GM08714 (cell line): ENCODE data around the gene KDM2B.

Experiments
- H3K4me3 ChIP-seq: fragments of 200-500 bp; sonication (Bioruptor generic); 2 replicates; pipeline ENCODE4 v1.5.1; 2014; ENCODE audit warnings: mild to moderate bottlenecking, low read length, inconsistent platforms
- ZNF274 ChIP-seq: IDR thresholded peaks from 2 replicates; pipeline ENCODE4 v1.6.1; 2012; ENCODE audit warnings: mild to moderate bottlenecking, low read depth, low read length

The KDM2B gene

GRCh38 chr12:121560392-121561008, 20.3 kb downstream of the KDM2B start:
- no peak for TF ChIP-seq ZNF274
- H3K4me3 ChIP-seq = no peak overlapping the region; the same call in 1 of the 2 replicates

GRCh38 chr12:121558956-121559355, 21.9 kb downstream of the KDM2B start:
- TF ChIP-seq ZNF274 = no peak
- H3K4me3 ChIP-seq = no peak overlapping the region

- no peak overlapping the region for H3K4me3 ChIP-seq
- TF ChIP-seq ZNF274 = no peak
These were observed 29.7 kb downstream of the KDM2B start for GRCh38 chr12:121550974-121551634.

- no peak for TF ChIP-seq ZNF274
- H3K4me3 ChIP-seq = no peak overlapping the region
These were observed 31.7 kb downstream of the KDM2B start for GRCh38 chr12:121549075-121549474.

DNA sequence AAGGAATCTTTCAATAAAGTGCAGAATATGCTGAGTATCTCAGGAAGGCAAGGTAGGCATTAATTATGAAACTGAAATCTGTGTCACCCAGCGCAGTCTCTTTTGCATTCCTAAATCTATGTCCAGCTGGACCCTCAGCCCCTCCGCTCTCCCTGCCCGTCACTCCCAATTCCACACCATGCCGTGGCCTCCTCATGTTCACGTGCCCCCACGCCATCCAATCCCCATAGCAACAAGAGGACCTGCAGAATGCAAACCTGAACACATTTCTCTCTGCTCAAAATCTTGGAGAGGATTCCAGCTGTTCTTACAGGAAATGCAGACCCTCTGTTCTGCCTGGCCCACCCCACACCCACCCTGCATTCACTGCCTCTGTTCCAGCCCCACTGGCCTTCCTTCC, 35.3 kb downstream of the KDM2B start:
- no peak for TF ChIP-seq ZNF274
- H3K4me3 ChIP-seq = no peak overlapping the region

- no peak for TF ChIP-seq ZNF274
- H3K4me3 ChIP-seq = no peak overlapping the region
These were observed 37.0 kb downstream of the KDM2B start for GRCh38 chr12:121543786-121544185.

DNA sequence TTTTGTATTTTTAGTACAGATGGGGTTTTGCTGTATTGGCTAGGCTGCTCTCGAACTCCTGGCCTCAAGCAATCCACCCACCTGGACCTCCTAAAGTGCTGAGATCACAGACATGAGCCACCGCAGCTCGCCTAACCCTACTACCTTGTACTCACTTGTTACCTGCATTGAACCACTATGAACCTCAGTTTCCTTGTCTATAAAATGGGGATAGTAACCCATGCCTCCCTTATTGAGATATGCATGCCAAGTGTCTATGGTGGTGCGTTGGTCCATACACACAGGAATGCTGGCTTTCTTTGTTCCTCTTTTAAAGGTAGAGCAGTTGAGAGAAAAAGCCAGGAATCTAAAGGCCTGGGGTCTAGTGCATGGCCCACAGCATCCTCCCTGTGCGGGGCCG, 40.9 kb downstream of the KDM2B start:
- TF ChIP-seq ZNF274 = no peak
- no peak overlapping the region for H3K4me3 ChIP-seq

DNA sequence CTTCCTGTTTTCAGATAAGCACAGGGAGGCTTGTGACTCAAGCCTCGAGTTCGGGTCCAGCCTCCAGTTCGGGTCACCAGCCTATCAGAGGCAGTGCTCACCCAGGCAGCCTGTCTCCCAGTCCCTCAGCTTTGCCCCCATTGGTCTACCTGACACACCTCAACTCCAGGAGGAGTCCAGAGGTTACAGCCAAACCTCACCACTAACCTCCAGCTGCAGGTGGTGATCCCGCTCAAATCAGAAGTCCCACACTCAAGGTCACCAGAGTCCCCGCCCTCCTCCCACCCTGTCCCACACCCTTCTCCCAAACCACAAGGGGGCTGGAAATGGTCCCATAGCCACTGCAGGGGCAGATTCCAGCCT, 42.1 kb downstream of the KDM2B start:
- H3K4me3 ChIP-seq = peak overlapping the region; percentile 51; the same call in 1 of the 2 replicates
- TF ChIP-seq ZNF274 = no peak

DNA sequence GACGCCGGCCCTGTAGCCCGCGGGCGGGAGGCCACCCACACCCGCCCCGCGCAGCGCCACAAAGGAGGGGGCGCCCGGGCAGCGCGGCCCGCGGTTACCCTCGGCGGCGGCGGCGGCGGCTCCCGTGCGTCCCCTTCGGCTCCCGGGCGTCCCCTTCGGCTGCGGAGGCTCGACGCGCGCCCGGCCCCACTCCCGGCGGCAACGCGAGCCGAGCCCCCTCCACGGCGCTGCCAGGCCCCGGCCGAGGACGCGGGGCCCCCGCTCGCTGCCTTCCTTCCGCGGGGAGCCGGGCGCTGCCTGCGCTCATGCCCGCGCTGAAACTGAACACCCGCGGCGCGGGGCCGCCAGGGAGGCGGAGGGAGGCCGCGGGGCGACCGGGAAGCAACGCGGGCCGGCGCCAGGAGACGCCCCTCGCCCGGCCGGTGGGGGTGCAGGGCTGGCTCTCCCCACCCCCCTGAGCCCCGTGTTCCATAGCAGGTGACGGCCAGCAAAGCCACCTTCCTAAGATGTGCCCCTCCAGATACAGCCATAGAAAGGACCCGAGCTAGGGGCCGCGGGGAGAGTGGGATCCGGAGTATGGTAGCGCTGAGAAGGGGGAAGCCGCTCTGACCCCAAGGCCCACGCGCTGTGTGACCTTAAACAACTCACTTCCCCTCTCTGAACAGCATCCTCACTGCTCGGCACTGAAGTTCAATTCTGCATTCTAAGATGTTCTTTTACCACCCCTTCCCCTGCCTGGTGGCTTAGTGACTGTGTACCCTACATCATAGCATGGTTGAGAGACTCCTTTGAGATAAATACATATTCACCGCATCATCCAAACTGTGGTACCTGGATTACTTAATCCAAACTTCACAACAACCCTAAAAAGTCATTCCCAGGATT, 42.8 kb downstream of the KDM2B start:
- peak overlapping the region; percentile 51; the same call in 1 of the 2 replicates for H3K4me3 ChIP-seq

GRCh38 chr12:121536899-121537813, 43.7 kb downstream of the KDM2B start:
- peak overlapping the region; percentile 51; the same call in 1 of the 2 replicates for H3K4me3 ChIP-seq
- no peak for TF ChIP-seq ZNF274

More for the DNA sequence above, 42.8 kb downstream of the KDM2B start:
- no peak for TF ChIP-seq ZNF274

DNA sequence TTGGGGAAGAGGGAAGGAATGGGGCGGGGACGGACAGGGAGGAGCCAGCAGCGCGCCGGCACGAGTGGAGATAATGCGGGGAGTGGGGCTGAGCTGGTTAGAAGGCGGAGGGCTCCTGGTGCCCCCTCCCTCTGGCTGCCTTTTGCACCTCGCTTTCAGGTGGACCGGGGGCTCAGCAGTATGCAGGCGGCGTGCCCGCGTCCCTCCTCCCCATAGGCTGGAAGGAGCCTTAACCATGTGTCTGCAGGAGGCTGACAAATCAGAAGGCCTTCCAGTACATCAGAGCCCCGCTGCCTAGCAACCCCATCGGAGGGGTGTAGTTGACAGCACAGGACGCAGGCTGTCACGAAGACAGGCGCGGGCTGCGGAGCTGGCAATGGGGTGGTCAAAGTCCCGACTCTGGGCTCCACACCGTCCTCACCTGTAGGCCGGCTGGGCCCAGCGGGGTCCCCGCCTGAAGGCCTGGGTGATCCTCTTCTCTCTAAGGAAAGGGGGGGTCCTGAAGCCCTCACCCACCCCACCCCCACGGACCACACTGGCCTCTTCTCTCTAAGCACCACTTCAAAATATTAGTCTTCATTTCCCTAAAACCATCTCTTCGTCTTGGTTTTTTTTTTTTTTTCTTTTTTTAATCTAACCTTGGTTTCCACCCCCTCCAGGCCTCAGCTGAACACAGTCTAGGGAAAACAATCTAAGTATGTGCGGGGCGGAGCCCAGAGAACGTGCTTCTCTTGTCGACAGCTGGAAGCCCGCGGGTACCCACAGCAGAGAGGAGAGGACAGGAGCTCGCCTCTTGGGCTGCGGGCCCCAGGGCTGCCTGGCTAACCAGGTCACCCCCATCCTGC, 44.5 kb downstream of the KDM2B start:
- peak overlapping the region; percentile 51; the same call in 1 of the 2 replicates for H3K4me3 ChIP-seq
- TF ChIP-seq ZNF274 = no peak

DNA sequence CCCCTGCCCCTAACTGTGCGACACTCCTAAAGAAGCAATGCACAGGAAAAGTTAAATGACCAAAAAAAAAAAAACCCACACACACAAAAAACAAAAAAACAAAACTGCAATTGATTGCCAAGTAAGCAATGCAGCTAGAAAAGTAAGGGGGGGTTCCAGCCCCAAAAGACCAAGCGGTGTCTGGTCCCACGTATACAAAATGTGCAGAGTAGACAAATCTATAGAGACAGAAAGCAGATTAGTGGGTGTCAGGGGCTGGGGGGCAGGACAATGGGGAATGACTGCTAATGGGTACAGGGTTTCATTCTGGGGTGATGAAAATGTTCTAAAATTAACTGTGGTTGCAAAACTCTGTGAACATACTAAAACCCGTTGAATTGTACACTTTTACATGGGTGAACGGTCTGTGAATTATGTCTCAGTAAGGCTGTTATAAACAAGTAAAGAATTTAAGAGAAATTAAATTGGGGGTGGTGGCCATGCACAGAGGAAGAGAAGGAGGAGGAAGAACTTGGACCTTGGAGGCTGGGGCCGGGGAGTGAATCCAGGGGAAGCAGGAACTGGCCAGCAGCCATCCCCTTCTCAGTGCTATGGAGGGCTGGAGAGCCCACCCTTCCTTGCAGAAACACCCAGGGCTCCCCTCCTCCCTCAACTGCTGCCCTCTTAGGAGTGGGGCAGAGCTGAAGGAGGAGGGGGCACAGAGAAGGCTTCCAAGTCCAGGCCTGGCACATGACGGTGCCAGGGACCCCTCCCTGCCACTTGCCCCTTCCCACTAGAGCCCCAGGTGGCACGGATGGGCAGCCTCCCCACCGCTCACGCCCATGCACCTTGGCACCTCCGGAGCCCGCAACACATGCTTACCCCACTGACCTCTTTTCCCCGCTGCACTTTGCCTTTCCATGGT, 45.4 kb downstream of the KDM2B start:
- peak overlapping the region; percentile 51; the same call in 1 of the 2 replicates for H3K4me3 ChIP-seq
- TF ChIP-seq ZNF274 = no peak
